Stimulated activated memory B cell treated with anti-CD40 and anti-IgM and Interleukin-4, amounts not matched to agents 10 μg/mL and 1 μg/mL and 100 μg/mL, for 72 hours (primary cell): ENCODE data around the gene RTF1.
"Not testable (repeated sequence)": the region's sequence is repeated elsewhere in the genome, so short reads cannot be mapped to it uniquely, and the experiment has no call there.

Experiments
- ATAC-seq: fragments of 150-1000 bp; cut with Tn5 transposase; 2 replicates; pipeline ENCODE4 v1.10.0; 2021
- H3K27ac Mint-ChIP-seq: one replicate; pipeline ENCODE4 v1.8.0; 2022; ENCODE audit warnings: mild to moderate bottlenecking, mixed read lengths
- H3K27me3 Mint-ChIP-seq: one replicate; pipeline ENCODE4 v1.8.0; 2022; ENCODE audit warnings: mixed read lengths
- H3K36me3 Mint-ChIP-seq: one replicate; pipeline ENCODE4 v1.8.0; 2022; ENCODE audit warnings: mixed read lengths
- H3K4me1 Mint-ChIP-seq: one replicate; pipeline ENCODE4 v1.8.0; 2022; ENCODE audit warnings: mixed read lengths
- H3K4me3 Mint-ChIP-seq: one replicate; pipeline ENCODE4 v1.8.0; 2022; ENCODE audit warnings: mild to moderate bottlenecking, moderate library complexity, mixed read lengths
- H3K9me3 Mint-ChIP-seq: one replicate; pipeline ENCODE4 v1.8.0; 2022; ENCODE audit warnings: mixed read lengths

Gene RTF1

DNA sequence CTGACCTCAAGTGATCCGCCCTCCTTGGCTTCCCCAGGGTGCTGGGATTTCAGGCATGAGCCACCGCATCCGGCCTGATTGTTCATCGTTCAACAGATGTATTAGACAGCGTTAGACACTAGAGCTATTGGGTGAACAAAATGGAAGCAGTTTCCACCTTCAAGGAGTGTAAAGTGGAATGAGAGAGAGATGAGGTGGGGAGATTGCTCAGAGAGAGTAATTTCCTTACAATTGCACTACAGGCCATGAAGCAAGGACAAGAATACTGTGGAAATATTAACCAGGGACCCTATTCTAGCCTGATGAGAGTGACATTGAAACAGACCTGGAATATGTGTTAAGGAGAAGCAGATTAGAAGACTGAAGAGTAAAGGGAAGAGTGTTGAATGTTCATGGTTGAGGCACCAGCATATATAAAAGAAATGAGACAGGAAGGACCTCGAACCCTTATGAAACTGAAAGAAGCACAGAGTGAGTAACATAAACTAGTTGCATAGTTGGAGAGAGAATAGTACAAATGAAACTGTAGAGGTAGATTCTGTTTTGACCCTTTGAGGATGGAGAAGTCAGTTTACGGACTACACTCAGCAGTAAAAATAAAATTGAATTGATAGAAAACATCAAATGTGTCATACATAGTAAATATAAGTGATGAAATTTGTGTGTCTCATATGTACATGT is 7.2 kb downstream of the RTF1 start:
- Mint-ChIP-seq H3K4me1 (peaks cover 32% of the 10 kb centered on the region), H3K27ac (peak overlapping the region; percentile 62), H3K4me3 (peak overlapping the region; percentile 0), H3K36me3 (no peaks in the 10 kb centered on the region), H3K27me3 (no peaks in the 10 kb centered on the region), H3K9me3 (no peaks in the 10 kb centered on the region)
- peak; percentile 79 for ATAC-seq

GRCh38 chr15:41424809-41425208 is 7.9 kb downstream of the RTF1 start:
- peak overlapping the region; percentile 62 for H3K27ac Mint-ChIP-seq
- no peak for ATAC-seq
- H3K36me3 Mint-ChIP-seq = no peaks in the 10 kb centered on the region
- H3K9me3 Mint-ChIP-seq = no peaks in the 10 kb centered on the region
- no peaks in the 10 kb centered on the region for H3K27me3 Mint-ChIP-seq
- H3K4me3 Mint-ChIP-seq = no peak overlapping the region
- H3K4me1 Mint-ChIP-seq = peaks cover 36% of the 10 kb centered on the region

- peaks cover 27% of the 10 kb centered on the region for H3K4me1 Mint-ChIP-seq
- H3K9me3 Mint-ChIP-seq, H3K27me3 Mint-ChIP-seq, H3K4me3 Mint-ChIP-seq, H3K36me3 Mint-ChIP-seq, H3K27ac Mint-ChIP-seq, ATAC-seq: not testable (repeated sequence)
Observed at GRCh38 chr15:41425907-41426306, 9.0 kb downstream of the RTF1 start.

- Mint-ChIP-seq H3K4me1 (peaks cover 23% of the 10 kb centered on the region), H3K4me3 (peak overlapping the region; percentile 57), H3K27ac (peak overlapping the region; percentile 83), H3K36me3 (peaks cover 2% of the 10 kb centered on the region), H3K27me3 (no peaks in the 10 kb centered on the region), H3K9me3 (no peaks in the 10 kb centered on the region)
- peak; percentile 75 for ATAC-seq
Observed at GRCh38 chr15:41429003-41429890, 12.4 kb downstream of the RTF1 start.

- Mint-ChIP-seq H3K27me3 (no peaks in the 10 kb centered on the region), H3K27ac (no peak overlapping the region), H3K36me3 (peaks cover 18% of the 10 kb centered on the region), H3K9me3 (no peaks in the 10 kb centered on the region), H3K4me3 (no peak overlapping the region), H3K4me1 (peaks cover 7% of the 10 kb centered on the region)
- no peak for ATAC-seq
Observed at GRCh38 chr15:41435037-41435786, 18.3 kb downstream of the RTF1 start.

DNA sequence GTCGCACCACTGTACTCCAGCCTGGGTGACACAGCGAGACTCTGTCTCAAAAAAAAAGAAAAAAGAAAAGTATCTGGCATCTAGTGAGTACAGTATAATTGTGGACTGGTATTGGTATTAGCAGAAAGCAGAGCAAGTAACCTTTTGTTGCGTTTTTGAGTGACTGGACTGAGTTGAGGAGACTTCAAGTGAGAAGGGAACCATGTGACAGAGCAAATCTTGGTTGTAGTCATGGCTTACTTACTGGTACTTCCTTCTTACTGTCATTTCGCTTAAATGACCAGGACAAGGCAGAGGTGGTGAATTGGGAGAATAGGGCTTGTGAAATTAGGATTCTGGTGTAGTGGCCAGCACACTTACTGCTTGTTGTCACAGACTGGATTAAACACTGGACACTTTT is 20.6 kb downstream of the RTF1 start:
- Mint-ChIP-seq H3K36me3 (peaks cover 25% of the 10 kb centered on the region), H3K4me3 (no peak overlapping the region), H3K4me1 (peaks cover 7% of the 10 kb centered on the region), H3K27me3 (no peaks in the 10 kb centered on the region), H3K27ac (no peak overlapping the region), H3K9me3 (no peaks in the 10 kb centered on the region)
- no peak for ATAC-seq

GRCh38 chr15:41438206-41438605 is 21.3 kb downstream of the RTF1 start:
- peaks cover 30% of the 10 kb centered on the region for H3K36me3 Mint-ChIP-seq
- H3K27me3 Mint-ChIP-seq = no peaks in the 10 kb centered on the region
- no peak overlapping the region for H3K4me3 Mint-ChIP-seq
- no peak for ATAC-seq
- H3K27ac Mint-ChIP-seq = no peak overlapping the region
- H3K4me1 Mint-ChIP-seq = peaks cover 9% of the 10 kb centered on the region
- H3K9me3 Mint-ChIP-seq = no peaks in the 10 kb centered on the region

GRCh38 chr15:41438745-41439144 is 21.9 kb downstream of the RTF1 start:
- not testable (repeated sequence) for H3K27me3 Mint-ChIP-seq, H3K27ac Mint-ChIP-seq, H3K9me3 Mint-ChIP-seq, H3K4me3 Mint-ChIP-seq, ATAC-seq
- Mint-ChIP-seq H3K4me1 (peaks cover 12% of the 10 kb centered on the region), H3K36me3 (peaks cover 34% of the 10 kb centered on the region)

DNA sequence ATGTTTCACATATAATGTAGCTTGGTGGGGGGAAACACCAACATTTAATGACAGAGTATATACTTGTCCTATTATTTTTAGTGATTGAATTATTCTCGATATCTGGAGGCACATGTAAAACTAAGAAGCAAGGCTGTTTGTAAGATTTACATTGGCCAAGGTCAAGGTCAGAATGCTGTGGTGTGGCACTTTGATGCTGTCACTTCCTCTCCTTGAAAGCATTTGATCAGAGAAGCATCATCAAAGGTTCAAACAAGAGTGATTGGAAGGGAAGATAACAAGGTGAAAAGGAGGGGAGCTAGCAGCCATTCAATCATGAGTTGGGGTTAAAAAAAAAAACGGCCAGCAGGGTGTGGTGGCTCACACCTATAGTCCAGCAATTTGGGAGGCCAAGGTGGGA is 26.4 kb downstream of the RTF1 start:
- peaks cover 24% of the 10 kb centered on the region for H3K36me3 Mint-ChIP-seq
- ATAC-seq = no peak
- H3K4me3 Mint-ChIP-seq = no peak overlapping the region
- H3K4me1 Mint-ChIP-seq = peaks cover 6% of the 10 kb centered on the region
- no peaks in the 10 kb centered on the region for H3K27me3 Mint-ChIP-seq
- H3K9me3 Mint-ChIP-seq = no peaks in the 10 kb centered on the region
- no peak overlapping the region for H3K27ac Mint-ChIP-seq

- H3K9me3 Mint-ChIP-seq = no peaks in the 10 kb centered on the region
- H3K27ac Mint-ChIP-seq = no peak overlapping the region
- H3K36me3 Mint-ChIP-seq = peaks cover 16% of the 10 kb centered on the region
- H3K4me1 Mint-ChIP-seq = peaks cover 6% of the 10 kb centered on the region
- H3K4me3 Mint-ChIP-seq = no peak overlapping the region
- no peak for ATAC-seq
- H3K27me3 Mint-ChIP-seq = no peaks in the 10 kb centered on the region
Observed at GRCh38 chr15:41445399-41445798, 28.5 kb downstream of the RTF1 start.

- no peak for ATAC-seq
- H3K4me1 Mint-ChIP-seq = peaks cover 6% of the 10 kb centered on the region
- no peaks in the 10 kb centered on the region for H3K27me3 Mint-ChIP-seq
- H3K36me3 Mint-ChIP-seq = peaks cover 57% of the 10 kb centered on the region
- no peaks in the 10 kb centered on the region for H3K9me3 Mint-ChIP-seq
- no peak overlapping the region for H3K4me3 Mint-ChIP-seq
- no peak overlapping the region for H3K27ac Mint-ChIP-seq
Observed at GRCh38 chr15:41462084-41462795, 45.3 kb downstream of the RTF1 start.

DNA sequence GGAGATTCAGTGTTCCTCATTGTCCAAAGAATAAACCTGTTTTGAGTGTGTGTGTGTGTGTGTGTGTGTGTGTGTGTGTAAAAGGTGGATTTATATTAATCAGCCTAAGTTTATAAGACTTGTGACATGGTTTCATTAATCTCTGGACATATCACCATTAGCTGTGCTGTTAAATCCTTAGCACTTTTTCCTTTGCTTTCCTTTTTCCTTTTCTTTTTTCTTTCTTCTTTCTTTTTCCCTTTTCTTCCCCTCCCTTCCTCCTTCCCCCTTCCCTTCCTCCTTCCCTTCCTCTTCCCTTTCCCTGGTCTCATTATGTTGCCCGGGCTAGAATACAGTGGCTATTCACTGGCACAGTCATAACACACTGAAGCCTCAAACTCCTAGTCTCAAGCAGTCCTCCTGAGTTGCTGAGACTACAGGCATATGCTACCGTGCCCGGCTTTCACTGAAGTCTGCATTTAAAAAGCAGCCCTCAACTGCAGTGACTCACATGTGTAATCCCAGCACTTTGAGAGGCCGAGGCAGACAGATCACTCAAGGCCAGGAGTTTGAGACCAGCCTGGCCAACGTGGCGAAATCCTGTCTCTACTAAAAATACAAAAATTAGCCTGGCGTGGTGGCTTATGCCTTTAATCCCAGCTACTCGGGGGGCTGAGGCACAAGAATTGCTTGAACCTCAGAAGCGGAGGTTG is 48.1 kb downstream of the RTF1 start:
- H3K27ac Mint-ChIP-seq = no peak overlapping the region
- peaks cover 67% of the 10 kb centered on the region for H3K36me3 Mint-ChIP-seq
- no peak overlapping the region for H3K4me3 Mint-ChIP-seq
- ATAC-seq = no peak
- H3K27me3 Mint-ChIP-seq = no peaks in the 10 kb centered on the region
- peaks cover 6% of the 10 kb centered on the region for H3K4me1 Mint-ChIP-seq
- H3K9me3 Mint-ChIP-seq = no peaks in the 10 kb centered on the region

GRCh38 chr15:41465822-41466421 is 49.0 kb downstream of the RTF1 start:
- H3K4me3 Mint-ChIP-seq = no peak overlapping the region
- peaks cover 6% of the 10 kb centered on the region for H3K4me1 Mint-ChIP-seq
- no peaks in the 10 kb centered on the region for H3K9me3 Mint-ChIP-seq
- peaks cover 73% of the 10 kb centered on the region for H3K36me3 Mint-ChIP-seq
- no peak overlapping the region for H3K27ac Mint-ChIP-seq
- ATAC-seq = no peak
- H3K27me3 Mint-ChIP-seq = no peaks in the 10 kb centered on the region

DNA sequence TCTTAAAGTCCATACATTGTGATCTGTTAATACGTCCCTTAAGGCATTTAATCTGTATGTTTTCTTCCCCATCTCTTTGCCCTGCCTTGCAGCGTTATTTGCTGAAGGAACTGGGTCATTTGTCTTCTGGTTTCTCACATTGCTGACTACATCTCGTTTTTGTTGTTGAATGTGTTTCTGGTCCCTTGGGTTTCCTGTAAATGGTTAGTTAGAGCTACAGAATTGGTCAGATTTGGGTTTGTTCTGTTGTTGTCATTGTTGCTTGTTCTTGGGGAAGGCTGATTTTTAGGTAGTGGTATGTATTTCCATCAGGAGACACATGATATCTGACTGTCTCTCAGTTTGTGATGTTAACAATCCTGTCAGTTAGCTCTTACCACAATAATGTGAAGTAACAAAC is 49.8 kb downstream of the RTF1 start:
- ATAC-seq = no peak
- Mint-ChIP-seq H3K27ac (no peak overlapping the region), H3K4me3 (no peak overlapping the region), H3K9me3 (no peaks in the 10 kb centered on the region), H3K27me3 (no peaks in the 10 kb centered on the region), H3K36me3 (peaks cover 79% of the 10 kb centered on the region), H3K4me1 (peaks cover 6% of the 10 kb centered on the region)
